Measurements from ENCODE around the gene NPIPA3. TPM values are rescaled to one million over a fixed set of nuclear protein-coding genes. Genes with fewer than 3 reads are reported as not detected.
"Not testable (repeated sequence)": the region's sequence is repeated elsewhere in the genome, so short reads cannot be mapped to it uniquely, and the experiment has no call there.

NPIPA3 gene
- total and polyA plus RNA-seq, 2 of the 8 experiments (the other 6 are each of a cell fraction or from before 2014, with no cell fraction given): 0.88 to 10.5 TPM

GRCh38 chr16:14733233-14733632 is 30.0 kb downstream of the NPIPA3 start:
- H3K79me2 ChIP-seq (ENCODE audit: control insufficient read depth in 1 of 2, insufficient read depth in 2 of 2, low read length in 2 of 2); FAIRE-seq; H3K27me3 ChIP-seq (replicated peaks in 1 of 4; ENCODE audit: control insufficient read depth in 3 of 4, extremely low read depth in 1 of 4, insufficient read depth in 3 of 4, low read length in 3 of 4); H2AFZ ChIP-seq (ENCODE audit: low read length); H4K91ac ChIP-seq (replicated peaks; ENCODE audit: insufficient read length, low read length); H4K8ac ChIP-seq (ENCODE audit: extremely low read depth, insufficient read depth, low read length); H4K20me1 ChIP-seq (replicated peaks in 1 of 2; ENCODE audit: control insufficient read depth in 1 of 2, insufficient read depth in 2 of 2, low read length in 2 of 2); H3K23ac ChIP-seq (ENCODE audit: insufficient read length); H2AK5ac ChIP-seq (ENCODE audit: low read depth, low read length); H3K9ac ChIP-seq (replicated peaks in 1 of 4; ENCODE audit: extremely low read depth in 1 of 4, low read depth in 3 of 4, low read length in 3 of 4); H3K79me1 ChIP-seq (ENCODE audit: low read depth, low read length); H2BK15ac ChIP-seq (ENCODE audit: low read length); H2BK20ac ChIP-seq (ENCODE audit: low read length); H3K4me1 ChIP-seq (replicated peaks in 1 of 4; ENCODE audit: control insufficient read depth in 3 of 4, insufficient read depth in 4 of 4, low read length in 3 of 4); H3K9me3 ChIP-seq (ENCODE audit: insufficient read depth in 2 of 2, low read depth in 1 of 2, low read length in 1 of 2); CTCF ChIA-PET (ENCODE audit: partially characterized antibody); H2BK12ac ChIP-seq (ENCODE audit: low read depth, low read length); H3K18ac ChIP-seq (ENCODE audit: extremely low read depth, low read length); H3K4me2 ChIP-seq (ENCODE audit: insufficient read depth in 1 of 2, low read depth in 2 of 2, low read length in 2 of 2); H3K4ac ChIP-seq (replicated peaks; ENCODE audit: insufficient read length, low read depth, low read length); H3K23me2 ChIP-seq (ENCODE audit: low read depth, low read length); DNase-seq (ENCODE audit: low read depth in 1 of 2, low spot score in 2 of 2); H4K5ac ChIP-seq (ENCODE audit: insufficient read length, low read depth, low read length); H2BK120ac ChIP-seq (replicated peaks; ENCODE audit: low read depth, low read length); H3K36me3 ChIP-seq (ENCODE audit: control insufficient read depth in 2 of 4, insufficient read depth in 4 of 4, low read length in 3 of 4); H3K14ac ChIP-seq (ENCODE audit: insufficient read length); H2BK5ac ChIP-seq (ENCODE audit: low read depth, low read length); H3K27ac ChIP-seq (ENCODE audit: low read depth, low read length); H3K4me3 ChIP-seq (ENCODE audit: extremely low read depth in 1 of 4, insufficient read depth in 2 of 4, low read depth in 3 of 4, low read length in 4 of 4); H3K56ac ChIP-seq (replicated peaks; ENCODE audit: insufficient read length, low read depth, low read length); POLR2A ChIA-PET (ENCODE audit: partially characterized antibody): not testable (repeated sequence)
- WGBS, 2 experiments (ENCODE audit: extremely low coverage in 1 of 2, insufficient coverage in 1 of 2, insufficient read length in 1 of 2, insufficient replicate concordance in 2 of 2, low coverage in 1 of 2, low lambda C conversion rate in 2 of 2, missing lambda C conversion rate in 1 of 2): no CpG with 5 or more reads among the region's 28 CpGs

GRCh38 chr16:14740832-14741385 is 37.7 kb downstream of the NPIPA3 start:
- H3K4me3 ChIP-seq (ENCODE audit: extremely low read depth in 1 of 4, insufficient read depth in 2 of 4, low read depth in 3 of 4, low read length in 4 of 4); H3K36me3 ChIP-seq (ENCODE audit: control insufficient read depth in 2 of 4, insufficient read depth in 4 of 4, low read length in 3 of 4); H3K23ac ChIP-seq (ENCODE audit: insufficient read length); H3K23me2 ChIP-seq (ENCODE audit: low read depth, low read length); H2AFZ ChIP-seq (ENCODE audit: low read length); H4K8ac ChIP-seq (ENCODE audit: extremely low read depth, insufficient read depth, low read length); H4K91ac ChIP-seq (replicated peaks; ENCODE audit: insufficient read length, low read length); H3K9ac ChIP-seq (replicated peaks in 1 of 4; ENCODE audit: extremely low read depth in 1 of 4, low read depth in 3 of 4, low read length in 3 of 4); H3K4ac ChIP-seq (replicated peaks; ENCODE audit: insufficient read length, low read depth, low read length); H2BK5ac ChIP-seq (ENCODE audit: low read depth, low read length); H3K9me3 ChIP-seq (ENCODE audit: insufficient read depth in 2 of 2, low read depth in 1 of 2, low read length in 1 of 2); H3K4me2 ChIP-seq (ENCODE audit: insufficient read depth in 1 of 2, low read depth in 2 of 2, low read length in 2 of 2); H2BK120ac ChIP-seq (replicated peaks; ENCODE audit: low read depth, low read length); H3K4me1 ChIP-seq (replicated peaks in 1 of 4; ENCODE audit: control insufficient read depth in 3 of 4, insufficient read depth in 4 of 4, low read length in 3 of 4); H4K20me1 ChIP-seq (replicated peaks in 1 of 2; ENCODE audit: control insufficient read depth in 1 of 2, insufficient read depth in 2 of 2, low read length in 2 of 2); H4K5ac ChIP-seq (ENCODE audit: insufficient read length, low read depth, low read length); H2BK20ac ChIP-seq (ENCODE audit: low read length); DNase-seq (ENCODE audit: low read depth in 1 of 2, low spot score in 2 of 2); H3K56ac ChIP-seq (replicated peaks; ENCODE audit: insufficient read length, low read depth, low read length); H3K27me3 ChIP-seq (replicated peaks in 1 of 4; ENCODE audit: control insufficient read depth in 3 of 4, extremely low read depth in 1 of 4, insufficient read depth in 3 of 4, low read length in 3 of 4); H3K27ac ChIP-seq (ENCODE audit: low read depth, low read length); H3K79me2 ChIP-seq (ENCODE audit: control insufficient read depth in 1 of 2, insufficient read depth in 2 of 2, low read length in 2 of 2); CTCF ChIA-PET (ENCODE audit: partially characterized antibody); H2BK12ac ChIP-seq (ENCODE audit: low read depth, low read length); H3K79me1 ChIP-seq (ENCODE audit: low read depth, low read length); FAIRE-seq; H2BK15ac ChIP-seq (ENCODE audit: low read length); POLR2A ChIA-PET (ENCODE audit: partially characterized antibody); H3K14ac ChIP-seq (ENCODE audit: insufficient read length); H2AK5ac ChIP-seq (ENCODE audit: low read depth, low read length); H3K18ac ChIP-seq (ENCODE audit: extremely low read depth, low read length): not testable (repeated sequence)
- WGBS, 2 experiments (ENCODE audit: extremely low coverage in 1 of 2, insufficient coverage in 1 of 2, insufficient read length in 1 of 2, insufficient replicate concordance in 2 of 2, low coverage in 1 of 2, low lambda C conversion rate in 2 of 2, missing lambda C conversion rate in 1 of 2): 88% methylated on average over 1 of the region's 10 CpGs; no CpG with 5 or more reads in 1 of the 2 experiments

Measured in H1 (cell line).